DMS114 treated with DMSO at 0.1 percent for 48 hours (cell line): Measurements from ENCODE around the gene BTG2.
A peak's percentile ranks its signal among the peaks of the same experiment; 100 is the strongest.

ENCODE experiments used
- DNase-seq: peaks from one replicate; lab custom pipeline; 2025; ENCODE audit not compliant: unreplicated experiment; lab: John Stamatoyannopoulos, UW

Gene BTG2

GRCh38 chr1:203340112-203340790 lies 34.9 kb downstream of the BTG2 start:
- peak; percentile 48 for DNase-seq

DNA sequence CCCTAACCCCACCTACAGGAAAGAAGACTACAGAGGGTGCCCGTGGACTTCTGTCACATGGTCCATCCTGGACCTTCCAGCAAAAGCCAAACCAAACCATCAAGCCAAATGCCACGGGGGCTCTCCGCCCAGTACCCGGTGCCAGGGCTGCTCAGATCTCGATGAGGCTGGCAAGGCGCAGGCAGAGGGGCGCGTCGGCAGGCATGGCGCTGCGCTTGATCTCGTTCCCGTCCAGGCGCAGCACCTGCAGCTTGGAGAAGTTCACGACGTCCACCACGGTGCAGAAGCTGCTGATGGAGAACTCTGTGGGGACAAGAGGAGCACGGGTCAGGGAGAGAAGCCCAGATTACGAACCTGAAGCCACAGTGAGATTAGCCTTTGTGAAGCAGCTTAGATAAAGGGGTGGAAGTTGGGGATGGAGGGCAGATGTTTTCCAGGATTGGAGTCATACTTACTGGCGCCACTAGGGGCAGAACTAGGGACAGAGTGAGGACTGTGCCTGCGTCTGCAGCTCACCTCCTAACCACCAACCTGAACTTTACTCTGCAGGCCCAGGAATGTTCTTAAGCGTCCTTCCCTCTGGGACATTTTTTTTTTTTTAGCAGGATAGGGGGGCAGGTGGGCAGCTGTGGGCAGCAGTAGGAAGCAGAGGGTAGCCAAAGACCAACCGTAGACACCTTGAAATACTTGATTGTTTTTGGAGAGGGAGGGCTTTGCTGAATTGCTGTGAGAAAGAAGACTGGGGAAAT lies 37.0 kb downstream of the BTG2 start:
- peak; percentile 38 for DNase-seq

DNA sequence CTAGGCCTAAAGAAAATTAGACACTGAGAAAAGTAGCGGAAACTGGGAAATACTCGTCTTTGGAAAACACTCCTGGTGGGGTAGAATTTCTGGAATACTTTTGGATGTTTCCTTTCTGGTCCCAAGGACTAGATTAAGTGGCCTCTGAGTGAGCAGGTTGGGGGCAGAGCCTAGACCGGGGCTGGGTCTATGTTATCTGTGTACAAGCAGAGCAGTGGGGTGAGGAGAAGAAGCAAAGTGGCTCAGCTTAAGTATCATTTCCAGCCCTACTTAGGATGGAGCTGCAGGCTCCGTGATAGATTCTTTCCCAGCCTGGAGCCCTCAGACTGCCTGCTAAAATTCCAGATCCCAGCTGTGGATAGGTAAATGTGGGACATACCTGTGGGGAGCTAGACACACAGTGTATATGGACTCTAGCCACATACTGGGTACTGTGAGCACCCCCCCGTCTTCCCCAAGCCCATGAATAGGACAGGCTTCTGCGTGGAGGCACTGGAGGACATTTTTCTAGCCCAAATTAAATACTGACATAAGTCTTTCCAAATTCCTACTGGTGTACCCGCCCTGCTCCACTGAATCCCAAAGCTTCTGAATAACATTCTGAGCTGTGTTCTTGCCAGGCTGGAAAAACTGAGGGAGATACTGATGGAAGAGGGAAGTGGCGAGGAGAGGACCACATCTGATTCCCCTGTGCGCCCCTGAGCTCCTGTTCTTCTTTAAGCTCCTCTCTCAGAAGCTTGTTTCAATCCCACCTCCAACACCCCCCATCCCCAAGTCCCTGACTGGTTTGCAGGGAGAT lies 38.8 kb downstream of the BTG2 start:
- no peak for DNase-seq

DNA sequence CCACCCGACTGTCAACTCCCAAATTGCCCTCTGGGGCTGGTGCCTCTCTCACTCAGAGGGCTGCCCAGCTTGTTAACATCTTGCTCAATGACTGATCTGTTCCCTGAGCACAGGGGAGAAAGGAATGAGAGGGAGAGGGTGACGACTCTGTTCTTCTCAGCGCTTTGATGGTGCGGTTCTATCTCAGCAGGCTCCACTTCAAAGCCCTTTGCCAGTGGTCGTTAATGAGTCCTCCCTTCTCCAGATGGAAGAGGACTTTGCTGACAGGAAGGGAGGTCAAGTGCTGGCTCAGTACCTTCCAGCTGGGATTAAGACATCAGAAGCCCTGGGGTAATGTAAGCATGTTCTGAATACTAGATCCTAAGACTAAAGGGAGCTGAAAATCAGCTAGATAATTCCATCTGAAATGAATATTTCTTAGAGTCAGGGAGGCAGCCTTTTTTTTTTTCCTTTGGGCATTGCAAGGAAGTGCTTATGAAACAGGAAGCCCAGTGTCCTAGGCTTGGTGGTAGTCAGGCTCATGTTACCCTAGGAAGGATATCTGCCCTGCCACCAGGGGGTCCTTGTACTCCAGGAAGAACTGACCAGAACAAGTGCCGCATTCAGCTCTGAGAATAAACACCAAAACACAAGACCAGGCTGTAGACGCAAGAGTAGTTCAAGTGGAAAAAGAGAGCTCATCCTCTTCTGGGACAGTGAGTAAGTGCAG lies 40.9 kb downstream of the BTG2 start:
- DNase-seq = no peak

DNA sequence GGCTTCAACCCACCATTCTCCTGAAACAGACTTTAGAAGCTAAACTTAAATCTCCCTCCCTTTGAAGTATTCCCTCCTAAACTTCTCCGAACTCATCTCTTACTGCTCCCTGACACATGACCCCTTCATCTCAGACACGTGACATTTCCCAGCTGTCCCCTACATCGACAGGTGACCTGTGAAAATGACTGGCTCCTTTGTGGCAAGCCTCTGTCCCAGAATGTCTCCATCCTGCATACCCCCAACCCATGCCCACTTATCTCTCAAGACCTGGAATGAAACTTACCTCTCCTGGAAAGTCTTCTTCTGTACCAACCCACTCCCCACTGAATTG lies 41.4 kb downstream of the BTG2 start:
- DNase-seq = no peak

DNA sequence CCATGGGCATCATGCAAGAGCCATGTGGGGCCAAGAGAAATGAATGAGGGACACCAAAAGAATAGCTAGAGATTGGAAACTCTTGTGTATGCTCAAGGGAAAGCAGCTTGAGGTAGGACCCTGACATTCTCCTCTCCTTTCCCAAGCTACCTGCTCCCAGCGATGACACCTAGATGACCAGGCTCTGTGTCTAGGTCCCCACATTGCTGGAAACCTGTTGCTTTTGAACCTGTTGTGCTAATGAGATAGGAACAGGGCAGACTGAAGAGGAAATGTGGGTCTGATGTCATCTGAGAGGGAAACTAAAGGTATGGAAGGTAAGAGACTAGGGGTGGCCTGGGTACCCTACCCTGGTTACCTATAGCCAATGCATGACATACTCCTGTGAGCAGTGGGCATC lies 43.8 kb downstream of the BTG2 start:
- no peak for DNase-seq

DNA sequence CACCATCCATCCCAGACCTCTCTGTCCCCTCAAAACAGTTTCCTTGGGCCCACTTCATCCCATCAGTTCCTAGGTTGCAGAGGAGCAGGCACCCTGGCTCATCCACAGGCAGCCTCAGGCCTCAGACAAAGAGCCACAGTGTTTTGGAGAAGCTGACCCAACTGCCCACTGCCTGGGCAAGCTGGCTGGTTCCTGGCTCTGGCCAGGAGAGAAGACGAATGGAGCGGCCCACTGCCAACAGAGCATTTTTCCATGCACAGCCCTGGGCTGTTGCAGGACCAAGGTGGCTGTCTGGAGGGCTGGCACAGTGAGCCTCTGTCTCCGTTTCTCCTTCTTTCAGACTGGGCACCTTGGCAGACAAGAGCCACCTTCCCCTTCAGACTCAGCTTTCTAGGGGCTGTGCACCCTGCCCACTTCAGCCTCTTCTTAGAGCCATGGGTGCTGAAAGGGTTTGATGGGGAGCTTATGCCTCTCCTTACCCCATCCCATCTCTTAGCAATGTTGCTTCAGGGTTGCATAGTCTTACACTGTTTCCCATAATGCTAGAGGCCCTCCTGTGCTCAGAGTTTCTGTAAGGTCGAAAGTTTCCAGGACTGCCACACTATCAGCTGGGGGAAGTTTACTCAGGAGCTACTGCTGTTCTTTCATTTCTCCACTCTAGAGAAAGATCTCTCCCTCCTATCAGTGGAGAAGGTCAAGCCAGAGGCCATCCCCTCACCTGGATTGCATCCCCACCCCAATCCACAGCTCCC lies 44.6 kb downstream of the BTG2 start:
- DNase-seq = no peak

DNA sequence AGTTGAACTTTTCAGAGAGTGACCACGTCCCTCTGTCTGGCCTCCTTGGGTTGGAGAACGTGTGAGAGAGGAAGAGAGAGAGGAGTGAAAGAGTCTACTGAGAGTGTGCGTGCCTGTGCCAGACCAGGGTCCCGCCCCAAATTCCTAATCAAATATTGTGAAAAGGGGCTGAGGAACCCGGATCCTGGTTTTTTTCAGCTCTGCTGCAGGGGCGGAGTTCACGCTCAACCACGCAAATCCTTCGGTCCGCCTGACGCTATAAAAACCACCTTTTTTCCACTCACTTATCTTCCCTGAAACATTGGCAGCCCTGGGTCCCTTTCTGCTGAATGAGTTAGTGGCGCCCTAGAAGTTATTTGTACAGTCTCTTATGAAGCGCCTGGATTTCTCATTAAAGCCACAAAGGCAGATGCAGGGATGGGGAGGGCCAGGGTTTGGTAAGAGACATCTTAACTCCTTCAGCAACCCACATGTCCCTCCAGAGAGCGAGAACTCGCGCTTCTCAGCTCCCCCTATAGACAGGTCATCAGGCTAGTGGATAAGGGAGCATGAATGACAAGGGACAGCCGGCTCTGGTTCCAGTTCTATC lies 45.8 kb downstream of the BTG2 start, which contains the start of gene FMOD:
TSS of gene FMOD (minus strand) at position 86 of the 589 bp plus-strand sequence. CDS start 2,852 bp downstream, outside the sequence.
- DNase-seq = no peak

DNA sequence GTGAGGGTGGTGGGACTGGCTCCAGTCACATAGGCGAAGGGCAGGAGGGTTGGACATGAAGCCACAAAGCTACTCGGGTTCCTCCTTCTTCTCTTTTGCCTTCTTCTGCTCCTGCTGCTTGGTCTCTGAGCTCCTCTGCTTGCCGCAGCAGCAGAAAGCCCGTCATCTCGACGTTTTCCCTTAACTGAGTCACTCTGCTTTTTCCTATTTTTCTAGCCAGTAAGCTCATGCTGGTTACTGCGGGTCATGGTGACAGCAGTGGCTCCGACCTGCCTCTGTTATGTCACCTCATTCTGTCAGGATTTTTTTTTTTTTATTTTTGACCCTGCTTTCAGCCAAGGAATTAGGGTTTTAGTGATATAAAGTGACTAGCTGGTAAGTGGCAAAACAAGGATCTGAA lies 48.2 kb downstream of the BTG2 start:
- no peak for DNase-seq

DNA sequence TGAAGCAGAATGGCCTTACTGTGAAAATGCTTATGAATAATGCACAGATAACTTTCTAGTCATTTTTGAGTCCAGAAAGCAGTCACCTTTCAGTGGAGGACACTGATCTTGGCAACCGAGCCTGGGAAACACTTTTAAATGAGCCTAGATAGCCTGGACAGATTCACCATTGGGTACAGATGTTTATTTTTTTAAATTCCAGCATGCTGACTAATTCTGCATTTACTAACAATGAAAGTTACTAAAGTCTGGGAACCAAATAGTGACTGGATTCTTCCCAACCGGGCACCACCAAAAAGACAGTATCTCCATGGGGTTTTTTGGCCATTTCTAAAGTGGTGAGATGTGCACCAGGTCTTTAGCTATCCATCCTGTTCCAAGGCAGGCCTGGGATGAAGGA lies 48.9 kb downstream of the BTG2 start:
- no peak for DNase-seq

DNA sequence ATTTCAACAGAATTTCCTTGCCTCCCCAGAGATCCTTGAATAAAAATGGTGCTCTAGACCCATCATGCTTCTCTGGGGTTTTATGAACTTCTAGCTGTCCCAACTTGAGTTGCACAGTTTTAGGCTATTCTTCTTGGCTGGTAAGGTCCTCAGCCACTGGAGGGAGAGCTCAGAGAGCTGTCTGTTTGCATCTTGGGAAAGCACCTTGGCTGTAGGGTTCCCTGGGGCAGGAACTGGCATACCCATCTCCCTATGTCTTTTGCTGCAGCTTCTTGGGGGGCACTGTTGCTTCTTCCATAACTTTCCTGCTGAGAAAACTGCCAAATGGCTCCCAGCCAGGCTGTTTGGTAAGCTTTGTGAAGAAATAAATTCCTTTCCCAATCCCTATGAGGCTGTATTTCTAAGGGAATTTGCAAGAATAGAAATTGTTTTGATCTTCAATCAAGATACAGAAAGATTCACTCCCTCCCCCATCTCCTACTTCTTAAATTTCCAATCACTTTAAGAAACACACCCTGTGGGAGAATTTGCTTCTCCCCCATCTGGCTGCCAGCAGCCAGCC lies 53.8 kb downstream of the BTG2 start:
- no peak for DNase-seq
